Suppressor macrophage (primary cell): ENCODE measurements around the gene TENM4.
A peak's percentile ranks its signal among the peaks of the same experiment; 100 is the strongest.

Experiments used
- DNase-seq, 4 experiments: peaks; one replicate each; pipeline ENCODE4 v3.0.0-alpha.2; 2020 to 2022

TENM4 gene

DNA sequence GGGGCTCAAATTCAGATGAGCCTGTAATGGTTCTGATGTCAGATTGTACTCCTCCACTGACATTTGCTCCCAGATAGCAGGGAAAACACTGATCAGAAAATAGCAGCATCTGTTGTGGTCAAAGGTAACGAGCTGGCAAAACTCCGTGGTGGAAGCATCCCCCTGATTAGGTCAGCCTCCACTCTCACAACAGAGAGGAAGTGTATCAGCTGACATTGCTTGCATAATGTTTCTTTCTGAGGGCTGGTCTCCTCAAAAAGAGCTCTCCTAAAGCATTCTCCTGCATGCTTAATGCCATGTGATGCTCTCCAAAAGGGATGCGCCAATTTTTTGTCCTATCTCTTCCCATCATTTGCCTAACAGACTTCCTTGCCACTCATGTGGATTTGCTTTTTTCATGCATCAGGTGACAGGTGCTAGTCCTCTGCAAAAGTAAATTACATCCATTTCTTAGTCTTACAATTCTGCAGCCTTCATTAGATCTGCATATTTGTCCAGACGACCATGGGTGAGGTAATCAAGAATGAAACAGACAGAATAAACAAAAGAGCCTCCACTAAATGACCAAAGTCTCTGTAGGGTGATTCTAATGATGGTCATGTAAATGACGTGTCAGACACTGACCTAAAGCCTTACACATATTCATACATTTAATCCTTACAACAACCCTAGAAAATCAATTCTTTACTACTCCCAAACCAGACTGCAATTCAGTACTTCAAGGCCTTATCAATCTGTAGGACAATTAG, 6.4 kb upstream of the TENM4 start:
- DNase-seq: peak in 3 of 4 experiments; percentile 40 to 52 (median 42)

DNA sequence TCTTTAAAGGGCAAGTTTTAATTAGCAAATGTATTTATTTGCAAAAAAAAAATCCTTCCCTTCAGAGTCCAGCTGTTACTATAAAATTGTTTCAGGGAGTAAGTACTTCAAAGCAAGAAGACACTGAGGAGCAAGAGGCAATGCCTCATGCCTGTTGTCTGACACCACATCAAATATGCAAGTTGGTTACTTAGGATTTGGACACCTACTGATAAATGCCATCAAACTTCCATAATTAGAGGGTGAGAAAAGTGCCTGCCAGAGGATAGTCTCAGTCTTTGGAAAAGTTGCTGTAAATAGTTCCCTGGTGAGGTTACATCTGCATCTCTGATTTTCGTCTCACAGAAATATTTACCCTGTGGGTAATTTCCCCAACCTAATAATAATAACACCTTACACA, 4.1 kb upstream of the TENM4 start:
- no peak for DNase-seq

DNA sequence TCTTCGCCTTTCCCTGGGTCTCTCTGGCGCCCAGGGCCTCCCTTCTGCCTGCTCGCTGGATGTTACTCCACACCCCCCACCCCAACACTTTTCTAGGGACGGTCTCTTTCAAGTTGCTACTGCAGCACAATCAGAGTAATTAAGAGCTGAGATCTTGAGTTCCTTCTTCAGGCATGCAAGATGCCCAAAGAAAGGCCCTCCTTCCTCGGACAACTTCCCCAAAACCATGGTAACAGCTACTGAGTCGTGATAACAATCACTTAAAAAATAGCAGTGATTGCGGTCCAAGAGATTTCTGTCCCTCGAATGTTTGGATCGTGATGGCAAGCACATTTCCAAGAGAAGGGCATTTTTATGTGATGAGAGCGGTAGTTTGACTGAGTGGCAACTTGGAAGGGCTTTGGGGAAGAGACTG, 638 bp upstream of the TENM4 start:
- DNase-seq: peak; percentile 34 to 67 (median 62)

DNA sequence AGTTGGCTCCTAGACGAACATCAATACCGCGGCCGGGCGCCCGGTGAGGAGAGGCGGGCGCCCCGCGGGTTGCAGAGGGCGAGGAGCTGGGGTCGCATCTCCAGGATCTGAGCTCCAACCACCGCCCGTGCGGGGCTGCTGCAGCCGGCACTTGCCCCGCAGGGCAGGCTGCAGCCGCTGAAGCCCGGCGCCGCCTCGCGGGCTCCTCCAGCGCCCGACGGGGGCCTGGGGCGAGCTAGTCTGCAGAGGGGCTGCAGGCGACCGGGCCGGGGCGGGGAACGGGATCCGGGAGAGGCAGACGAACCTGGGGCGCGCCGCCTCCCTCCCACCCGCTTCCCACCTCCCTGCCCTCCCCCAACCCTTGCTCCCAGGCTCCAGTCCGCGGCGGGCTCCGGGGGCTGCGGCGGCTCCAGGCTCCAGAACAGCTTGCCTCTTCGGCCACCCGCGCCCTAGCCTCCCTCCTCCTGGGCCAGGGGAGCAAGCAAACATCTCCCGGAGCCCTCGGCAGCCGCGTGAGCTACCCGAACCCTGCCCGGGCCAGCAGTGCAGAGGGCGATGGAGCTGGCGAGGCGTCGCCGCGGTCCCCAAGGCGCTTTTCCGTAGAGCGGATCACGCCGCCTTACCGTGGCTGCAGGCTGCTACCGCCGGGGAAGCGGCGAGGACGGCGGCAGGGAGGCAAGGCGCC, 802 bp downstream of the TENM4 start:
- DNase-seq: peak in 1 of 4 experiments; percentile 8

DNA sequence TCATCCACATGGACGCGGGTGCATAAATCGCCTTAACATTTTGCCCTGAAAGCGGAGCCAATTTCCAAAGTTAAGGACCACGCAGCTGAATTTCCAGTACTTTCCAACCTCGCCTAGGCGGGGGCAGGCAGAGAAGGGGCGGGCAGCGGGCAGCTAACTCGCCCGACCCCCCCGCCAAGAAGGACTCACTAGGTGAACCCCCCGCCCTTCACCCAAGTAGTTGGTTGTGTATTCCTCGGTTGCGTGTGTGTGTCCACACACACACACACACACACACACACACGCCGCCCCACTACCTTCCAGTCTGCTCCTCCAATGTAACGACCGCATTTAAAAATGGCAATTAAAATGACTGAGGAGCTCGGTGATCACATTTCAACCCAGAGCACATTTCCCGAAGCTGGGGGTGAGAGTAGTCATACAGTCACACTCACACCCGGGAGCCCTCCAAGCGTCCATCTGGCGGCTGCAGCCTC, 1.4 kb downstream of the TENM4 start:
- DNase-seq: no peak

DNA sequence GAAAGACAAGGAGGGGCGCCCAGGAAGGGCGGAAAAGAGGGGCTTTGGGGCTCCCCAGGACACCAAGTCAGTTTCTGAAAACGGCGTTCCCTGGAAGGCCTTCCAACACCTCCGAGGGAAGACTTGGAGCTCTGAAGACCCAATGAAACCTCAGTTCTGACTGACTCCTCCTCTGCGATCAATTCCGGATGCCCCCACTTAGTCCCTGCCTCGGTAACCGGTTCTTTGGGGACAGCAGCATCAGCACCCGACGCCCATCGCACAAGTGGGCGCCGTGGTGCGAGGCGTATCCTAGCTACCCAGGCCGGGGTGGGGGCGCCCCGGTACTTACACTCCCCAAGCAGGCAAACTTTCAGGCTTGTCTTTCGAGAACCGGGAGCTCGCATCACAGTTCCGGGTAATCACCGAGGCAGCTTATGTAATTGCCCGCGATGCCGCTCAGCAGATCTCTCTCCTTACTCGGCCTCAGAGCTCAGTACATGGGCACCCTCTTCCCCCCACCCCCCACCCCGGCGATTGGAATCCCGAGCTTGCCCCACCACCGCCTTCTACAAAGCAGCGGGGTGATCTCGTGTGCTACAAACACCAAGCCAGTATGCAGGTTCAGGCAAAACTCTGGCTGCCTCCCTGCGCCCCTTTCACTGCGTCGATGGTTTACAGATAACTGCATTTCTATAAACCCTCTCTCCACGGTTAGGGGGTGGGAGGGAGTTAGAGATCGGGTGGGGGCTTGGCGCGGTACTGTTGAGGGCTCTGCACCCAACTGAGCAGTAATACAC, 2.0 kb downstream of the TENM4 start:
- DNase-seq: peak in 2 of 4 experiments; percentile 21 to 26

DNA sequence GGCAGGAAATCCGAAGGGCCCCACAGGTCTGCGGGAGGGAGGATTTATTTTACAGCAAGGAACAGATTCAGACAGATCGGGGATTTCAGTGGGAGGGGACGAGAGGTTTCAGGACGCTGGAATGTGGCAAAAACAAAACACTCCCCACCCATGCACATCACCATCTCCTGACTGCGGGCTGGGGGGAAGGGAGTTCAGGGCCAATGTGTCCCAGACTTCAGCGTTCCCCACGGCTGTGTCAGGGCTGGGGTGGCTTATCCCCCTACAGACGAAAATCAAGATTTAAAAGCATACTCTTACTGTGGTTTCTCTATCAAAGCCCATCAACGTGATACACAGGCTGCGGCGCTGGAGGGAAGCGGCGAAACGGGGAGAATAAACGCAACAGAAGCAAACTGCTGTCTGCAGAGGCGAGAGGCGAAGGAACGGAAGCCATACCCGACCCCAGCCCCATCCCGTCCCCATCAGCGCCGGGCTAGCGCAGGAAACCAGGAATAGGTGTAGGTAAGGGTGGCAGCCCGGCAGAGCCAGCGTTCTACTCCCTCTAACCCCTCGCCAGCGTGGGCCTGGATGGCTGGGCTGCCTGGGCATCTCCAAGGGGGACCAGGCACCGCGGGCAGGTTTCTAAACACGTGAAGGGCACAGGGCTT, 2.7 kb downstream of the TENM4 start:
- no peak for DNase-seq

DNA sequence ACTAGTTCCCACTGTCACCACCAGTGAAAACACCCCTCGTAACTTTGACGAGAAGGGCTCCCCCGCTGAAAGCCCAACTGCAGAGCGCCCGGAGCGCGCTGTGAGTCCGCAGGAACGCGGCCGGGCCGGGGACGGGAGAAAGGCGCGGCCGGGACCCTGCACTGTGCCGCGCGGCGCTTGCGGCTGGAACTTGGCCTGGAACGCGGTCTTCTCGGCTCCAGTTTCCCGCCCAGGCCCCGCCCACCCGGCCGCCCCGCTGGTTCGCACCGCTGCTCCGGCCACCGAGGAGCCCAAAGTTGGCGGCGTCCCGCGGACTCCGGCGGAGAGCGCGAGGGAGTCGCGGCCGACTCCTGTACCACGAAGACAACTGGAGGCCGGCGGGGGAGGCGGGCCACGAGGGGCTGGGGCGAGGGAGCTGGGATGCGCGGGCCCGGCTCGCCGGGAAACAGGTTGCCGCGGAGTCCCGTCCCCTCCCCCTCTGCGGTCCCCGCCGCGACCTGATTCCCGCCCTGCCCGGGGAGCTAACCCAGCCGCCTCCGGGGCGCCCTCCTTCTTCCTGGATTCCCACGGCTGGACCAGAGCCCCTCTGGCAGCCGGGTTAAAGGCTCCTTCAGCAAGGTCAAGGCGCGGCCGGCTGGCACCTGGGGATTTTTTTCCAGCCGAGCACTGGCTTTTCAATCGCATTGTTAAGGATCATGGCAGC, 3.4 kb downstream of the TENM4 start:
- DNase-seq: peak in 1 of 4 experiments; percentile 19

DNA sequence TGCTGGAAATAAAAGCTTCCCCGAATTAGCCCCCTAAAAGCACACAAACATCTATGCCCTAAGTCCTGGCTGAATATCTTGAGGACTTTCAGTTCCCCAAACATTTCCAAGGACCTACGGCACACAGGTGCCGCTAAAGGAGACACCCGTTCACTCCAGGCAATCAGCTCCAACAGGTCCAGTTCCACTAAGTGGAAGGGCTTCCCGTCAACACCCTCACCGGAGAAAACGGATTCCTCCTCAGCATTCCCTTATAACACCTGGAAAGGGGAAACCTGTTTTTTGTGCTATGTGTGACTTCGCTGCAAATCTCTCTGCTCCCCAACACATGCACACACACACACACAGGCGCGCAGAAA, 3.9 kb downstream of the TENM4 start:
- no peak for DNase-seq

DNA sequence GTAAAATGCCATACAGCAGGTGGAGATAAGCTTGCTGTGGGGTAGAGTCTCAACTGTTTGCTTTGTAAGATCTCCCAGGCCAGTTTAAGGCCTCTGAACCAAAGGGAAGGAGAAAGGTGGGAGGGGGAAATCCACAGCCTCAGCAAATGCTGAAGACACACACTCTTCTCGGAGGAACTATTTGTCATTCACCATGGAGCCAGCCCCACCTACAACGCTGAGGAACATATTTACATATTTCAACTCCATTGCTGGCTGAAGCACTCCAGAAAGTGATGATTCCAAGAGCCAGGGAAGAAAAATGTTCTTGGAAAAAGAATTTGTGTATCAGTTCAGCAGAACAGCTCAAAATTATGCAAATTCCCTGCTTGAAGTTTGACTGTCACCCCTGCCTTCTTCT, 6.5 kb downstream of the TENM4 start:
- no peak for DNase-seq

DNA sequence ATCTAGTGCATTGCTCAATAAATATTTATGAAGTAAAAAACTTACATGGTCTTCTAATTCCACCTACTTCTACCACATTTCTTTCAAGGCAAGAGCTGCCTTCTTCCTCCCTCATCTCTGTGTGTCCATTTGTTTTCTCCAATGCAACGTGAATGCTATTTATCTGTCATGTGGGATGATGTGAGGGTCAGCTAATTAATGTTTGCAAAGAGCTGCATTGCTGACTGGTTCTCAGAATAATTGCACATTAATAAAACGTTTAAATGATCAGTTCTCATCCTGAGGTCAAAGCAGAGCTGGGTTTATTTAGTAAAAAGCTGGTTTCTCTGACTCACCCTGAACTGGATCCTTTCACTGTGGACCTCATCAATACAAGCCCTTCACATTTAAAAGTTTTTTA, 8.7 kb downstream of the TENM4 start:
- no peak for DNase-seq

DNA sequence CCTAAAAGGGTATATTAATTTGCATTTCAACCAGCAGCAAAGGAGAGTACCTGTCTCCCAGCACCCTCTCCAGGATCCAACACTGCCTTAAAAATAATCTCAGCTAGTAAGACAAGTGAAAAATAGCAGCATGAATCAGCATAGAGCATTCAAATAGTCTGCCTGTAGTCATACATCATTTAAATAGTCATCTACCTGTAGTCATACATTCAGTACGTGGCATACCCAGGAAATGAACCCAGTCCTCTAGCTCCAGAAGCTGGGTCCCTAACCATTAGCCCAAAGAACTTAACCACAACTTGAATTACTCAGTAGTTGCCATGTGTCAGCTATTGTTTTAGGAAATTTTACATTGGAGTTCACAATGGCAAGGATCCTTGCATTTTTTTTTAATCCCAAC, 9.3 kb downstream of the TENM4 start:
- no peak for DNase-seq

DNA sequence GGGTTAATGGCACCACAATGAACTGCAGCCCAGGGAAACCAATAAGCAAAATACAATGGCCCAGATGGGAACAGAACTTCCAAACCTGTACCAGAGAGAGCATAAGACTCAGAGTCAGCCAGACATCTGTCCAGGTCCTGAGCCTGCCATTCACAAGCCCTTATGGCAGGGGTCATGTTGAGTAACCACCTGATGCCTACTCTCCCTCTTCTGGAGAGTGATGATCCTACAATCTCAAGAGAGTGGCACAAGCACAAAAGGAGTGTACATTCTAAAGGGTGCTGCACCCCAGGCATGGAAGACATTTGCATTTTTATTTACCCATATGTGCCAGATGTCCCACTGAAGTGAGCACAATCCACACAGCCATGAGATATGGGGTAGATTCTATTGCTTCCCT, 10.6 kb downstream of the TENM4 start:
- DNase-seq: no peak

DNA sequence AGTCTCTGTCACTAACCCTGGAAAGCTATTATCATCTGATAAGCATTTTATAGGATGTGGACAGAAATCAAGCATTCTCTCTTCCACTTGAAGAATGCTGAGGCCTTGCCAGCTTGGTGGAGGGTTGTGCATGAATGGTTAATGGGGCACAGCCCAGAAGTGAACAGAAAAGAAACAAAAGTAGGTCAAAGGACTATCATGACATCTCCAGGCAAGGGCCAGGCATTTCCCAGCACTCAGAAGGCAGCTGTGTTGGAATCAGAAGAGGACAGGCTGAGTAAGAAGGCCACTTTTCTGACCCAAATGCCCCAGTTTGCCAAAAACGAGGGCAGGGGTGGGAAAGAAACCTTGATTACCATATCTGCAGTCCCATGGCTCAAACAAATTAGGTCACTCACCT, 12.4 kb downstream of the TENM4 start:
- no peak for DNase-seq

DNA sequence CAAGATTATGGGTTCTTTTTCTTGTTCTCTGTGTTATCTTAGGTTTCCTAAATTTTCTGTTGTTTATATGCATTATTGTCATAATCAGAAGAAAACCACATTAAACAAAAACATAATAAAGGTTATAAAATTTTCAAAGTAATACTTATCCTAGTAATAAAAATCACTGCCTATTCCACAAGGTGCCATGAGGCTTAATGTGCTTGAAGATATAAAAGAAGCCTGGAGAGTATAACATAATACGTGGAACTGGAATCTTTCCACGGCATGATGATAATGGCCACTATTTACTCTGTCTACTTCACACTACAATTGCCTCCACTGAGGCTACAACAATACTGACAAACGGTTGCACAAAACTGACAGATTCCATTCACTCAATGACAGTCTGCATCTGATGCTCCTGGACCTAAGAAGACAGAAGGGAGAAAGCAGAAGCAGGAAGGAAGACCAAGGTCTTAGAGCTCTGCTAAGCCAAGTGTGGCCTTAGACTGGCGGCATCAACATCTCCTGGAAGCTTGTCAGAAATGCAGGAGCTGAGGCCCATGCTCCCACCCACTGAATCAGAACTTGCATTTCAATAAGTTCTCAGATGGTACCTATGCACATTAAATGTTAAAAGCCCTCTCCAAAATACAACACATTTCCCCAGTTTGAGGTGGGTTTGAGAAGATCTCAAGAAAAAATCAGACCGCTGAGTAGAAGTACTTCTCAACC, 13.1 kb downstream of the TENM4 start:
- DNase-seq: no peak

DNA sequence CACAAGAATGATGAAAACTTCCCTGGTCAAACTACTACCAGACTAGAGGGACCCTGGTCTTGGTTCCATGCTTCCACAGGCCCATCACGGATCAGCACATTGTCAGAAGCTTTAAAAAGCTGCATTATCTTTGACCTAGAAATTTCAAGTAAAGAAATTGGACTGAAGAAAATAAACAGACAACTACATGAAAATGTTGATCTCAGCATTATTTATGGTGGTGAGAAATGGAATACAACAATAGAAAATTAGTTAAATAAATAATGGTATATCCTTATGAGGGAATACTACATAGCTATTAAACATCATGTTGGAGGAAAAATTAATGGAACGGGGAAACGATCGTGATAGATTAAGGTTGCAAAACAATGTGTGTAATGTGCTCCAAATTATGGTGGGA, 13.7 kb downstream of the TENM4 start:
- DNase-seq: no peak

DNA sequence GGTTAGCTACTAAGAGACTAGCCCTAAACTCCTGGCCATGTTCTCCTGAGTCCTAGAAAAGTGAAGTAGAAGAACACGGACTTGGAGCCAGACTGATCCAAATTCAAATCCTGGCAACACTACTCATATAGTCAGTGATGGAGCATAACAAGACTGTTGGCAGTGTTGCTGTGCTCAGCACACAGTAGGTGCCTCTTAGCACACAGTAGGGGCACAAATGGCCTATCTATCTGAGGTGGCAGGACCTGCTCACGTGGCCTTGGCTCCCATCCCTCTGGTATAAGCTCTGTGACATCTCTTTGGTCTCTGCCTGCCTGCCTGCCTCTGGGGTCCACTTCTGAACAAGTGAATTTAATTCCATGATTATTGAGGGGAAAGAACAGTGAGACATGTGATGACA, 15.4 kb downstream of the TENM4 start:
- DNase-seq: no peak

DNA sequence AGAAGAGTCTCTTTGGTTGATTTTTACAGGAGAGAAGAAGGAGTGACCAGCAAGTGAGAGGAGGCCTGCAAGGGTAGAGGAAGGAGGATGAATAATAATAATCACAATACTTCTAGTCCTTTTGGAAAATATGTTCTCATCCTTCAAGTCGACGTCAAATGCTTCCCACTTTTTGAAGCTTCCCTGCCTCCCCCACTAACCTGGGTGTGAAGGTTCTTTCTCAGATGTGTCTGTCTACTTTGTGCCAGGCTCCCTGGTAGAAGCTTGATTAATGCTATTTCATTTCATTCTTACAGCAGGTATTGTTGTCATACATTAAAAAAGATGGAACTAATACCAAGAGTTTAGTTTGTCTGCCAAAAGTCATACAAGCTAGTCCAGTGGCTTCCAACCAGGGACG, 17.1 kb downstream of the TENM4 start:
- DNase-seq: no peak

DNA sequence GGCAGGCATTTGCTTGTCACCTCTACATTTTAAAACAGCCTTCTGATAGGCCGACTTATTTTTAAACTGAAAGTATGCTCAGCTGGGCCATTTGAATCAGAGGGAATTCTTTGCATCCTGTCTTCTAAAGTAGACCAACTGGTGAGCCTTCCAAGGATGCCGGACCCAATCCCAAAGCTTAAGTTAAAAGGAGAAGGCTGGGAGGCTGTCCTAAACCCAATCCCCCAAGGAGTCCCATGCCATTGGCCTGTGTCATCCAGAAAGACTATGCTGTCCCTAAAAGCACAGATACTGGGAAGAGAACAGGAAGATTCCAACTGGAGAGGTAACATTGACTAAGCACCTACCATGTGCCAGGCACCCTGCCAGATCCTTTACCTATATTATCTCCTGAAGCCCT, 18.0 kb downstream of the TENM4 start:
- DNase-seq: no peak

DNA sequence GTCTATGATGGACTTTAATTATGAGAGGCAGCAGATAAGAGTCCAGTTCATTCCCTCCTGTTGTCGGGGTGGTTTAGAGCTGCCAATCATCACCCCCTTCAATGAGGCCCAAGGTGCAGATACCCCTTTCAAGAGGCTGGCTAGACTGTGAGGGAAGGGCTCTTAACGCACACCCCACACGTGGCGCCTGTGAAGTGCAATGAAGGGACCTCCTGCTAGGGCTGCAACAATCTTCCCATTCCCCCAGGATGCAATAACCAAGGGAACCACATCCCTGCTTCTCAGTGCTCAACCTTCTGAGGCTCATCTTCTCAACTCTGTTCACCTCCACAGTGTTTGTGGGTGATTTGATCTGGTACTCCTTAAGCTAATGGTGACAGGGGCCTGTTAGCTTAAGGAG, 19.0 kb downstream of the TENM4 start:
- no peak for DNase-seq

DNA sequence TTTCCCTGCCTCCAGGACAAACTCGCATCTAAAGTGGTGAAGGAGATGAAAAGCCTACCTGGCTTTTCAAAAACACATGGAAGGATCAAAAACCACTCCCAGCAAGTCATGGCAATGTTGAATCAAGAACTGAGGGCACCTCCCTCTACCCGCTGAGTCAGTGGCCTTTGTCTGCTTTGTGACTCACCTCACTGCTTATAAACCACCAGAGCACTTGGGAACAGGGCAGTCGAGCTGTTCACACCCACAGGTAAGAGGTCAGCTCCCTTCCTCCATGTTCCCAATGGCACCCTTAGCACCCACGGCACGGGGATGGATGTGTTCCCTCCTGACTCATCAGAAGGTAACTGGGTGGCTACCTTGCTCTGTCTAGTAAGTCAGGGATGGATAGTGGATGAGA, 21.7 kb downstream of the TENM4 start:
- DNase-seq: no peak

DNA sequence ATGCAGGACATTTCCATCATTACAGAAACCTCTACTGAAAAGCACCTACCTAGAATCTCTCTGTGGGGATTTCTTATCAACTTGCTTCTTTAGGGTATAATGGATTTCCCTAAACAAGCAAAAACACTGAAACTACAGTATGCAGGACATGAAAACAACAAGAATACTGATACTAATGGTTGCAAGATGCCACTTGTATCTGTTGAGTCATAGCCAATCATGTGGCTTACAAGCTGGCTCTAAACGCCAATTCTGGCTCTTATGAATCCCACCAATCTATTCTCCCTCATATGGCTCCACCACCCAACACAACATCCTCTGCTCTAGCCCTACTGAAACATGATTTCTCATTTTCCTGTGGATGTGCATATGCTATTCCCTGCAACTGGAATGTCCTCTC, 22.6 kb downstream of the TENM4 start:
- no peak for DNase-seq
